Left ventricle myocardium inferior (tissue), 1 donor: Measurements from ENCODE around the gene BACH2. TPM values are rescaled to one million over a fixed set of nuclear protein-coding genes. Genes with fewer than 3 reads are reported as not detected.
A peak's percentile ranks its signal among the peaks of the same experiment; 100 is the strongest.

Source experiments
- DNase-seq: peaks from one replicate; pipeline ENCODE4 v3.0.0-alpha.2; 2020
- H3K27ac ChIP-seq: fragments of 200-600 bp; replicated peaks from 2 replicates; pipeline ENCODE4 v1.8.0; 2021
- H3K27me3 ChIP-seq: fragments of 200-600 bp; 2 replicates; pipeline ENCODE4 v1.8.0; 2021; ENCODE audit warnings: low read depth
- H3K36me3 ChIP-seq: fragments of 200-600 bp; 2 replicates; pipeline ENCODE4 v1.8.0; 2021
- H3K4me1 ChIP-seq: fragments of 200-600 bp; 2 replicates; pipeline ENCODE4 v1.8.0; 2021
- H3K4me3 ChIP-seq: fragments of 200-600 bp; 2 replicates; pipeline ENCODE4 v1.8.0; 2021; ENCODE audit warnings: mild to moderate bottlenecking, moderate library complexity
- H3K9me3 ChIP-seq: fragments of 200-600 bp; replicated peaks from 2 replicates; pipeline ENCODE4 v1.8.0; 2021
- CTCF ChIP-seq: fragments of 200-600 bp; IDR thresholded peaks from 2 replicates; pipeline ENCODE4 v1.8.0; 2021; ENCODE audit warnings: antibody characterized with exemption, mild to moderate bottlenecking, borderline replicate concordance
- intact Hi-C: fragments of 100-400 bp; cut with micrococcal nuclease; formaldehyde crosslinking; loops from one replicate; pipeline ENCODE4 v1.11.0; 2022
- total RNA-seq: library from RNA; stranded (reverse); fragmentation: NEBNext Ultra II Directional; extraction: Animal tissue kit (Norgen Biotek cat#: 25700); gene quantifications from one replicate; pipeline ENCODE4 v1.2.1, GENCODE V29; 2021
- donor health status: DM: no; HTN: yes; CAD: no; lungs with severe emphysema.

Gene BACH2
- total RNA-seq, 1 donor from 2014 or later: 1.5 TPM

GRCh38 chr6:90222724-90223198, 73.9 kb downstream of the BACH2 start:
- Histone ChIP-seq H3K27me3 (no peaks in the 10 kb centered on the region), H3K27ac (no peak overlapping the region), H3K4me3 (no peak overlapping the region), H3K36me3 (no peaks in the 10 kb centered on the region), H3K9me3 (peaks cover 11% of the 10 kb centered on the region), H3K4me1 (peaks cover 22% of the 10 kb centered on the region)
- intact Hi-C loops: no loop called here
- DNase-seq: no peak
- TF ChIP-seq CTCF: no peak

GRCh38 chr6:90222008-90222407, 74.6 kb downstream of the BACH2 start:
- Histone ChIP-seq H3K4me1 (peaks cover 27% of the 10 kb centered on the region), H3K27ac (no peak overlapping the region), H3K36me3 (no peaks in the 10 kb centered on the region), H3K9me3 (peaks cover 11% of the 10 kb centered on the region), H3K27me3 (no peaks in the 10 kb centered on the region), H3K4me3 (no peak overlapping the region)
- TF ChIP-seq CTCF: no peak
- intact Hi-C loops: no loop called here
- no peak for DNase-seq

- intact Hi-C loops: no loop called here
- no peak for DNase-seq
- Histone ChIP-seq H3K4me1 (peaks cover 33% of the 10 kb centered on the region), H3K27me3 (no peaks in the 10 kb centered on the region), H3K9me3 (peaks cover 11% of the 10 kb centered on the region), H3K4me3 (no peak overlapping the region), H3K36me3 (no peaks in the 10 kb centered on the region), H3K27ac (no peak overlapping the region)
- TF ChIP-seq CTCF: no peak
Observed at GRCh38 chr6:90221403-90221802, 75.2 kb downstream of the BACH2 start.

- H3K27me3 ChIP-seq: no peaks in the 10 kb centered on the region
- H3K36me3 ChIP-seq: no peaks in the 10 kb centered on the region
- H3K9me3 ChIP-seq: peaks cover 11% of the 10 kb centered on the region
- TF ChIP-seq CTCF: no peak
- H3K27ac ChIP-seq: no peak overlapping the region
- no peak overlapping the region for H3K4me3 ChIP-seq
- peaks cover 41% of the 10 kb centered on the region for H3K4me1 ChIP-seq
- DNase-seq: no peak
- intact Hi-C loops: no loop called here
Observed at GRCh38 chr6:90220273-90220672, 76.4 kb downstream of the BACH2 start.

GRCh38 chr6:90219209-90219985, 77.2 kb downstream of the BACH2 start:
- Histone ChIP-seq H3K27ac (peak overlapping the region; percentile 95), H3K4me1 (peaks cover 41% of the 10 kb centered on the region), H3K9me3 (peaks cover 11% of the 10 kb centered on the region), H3K4me3 (peak overlapping the region; percentile 56), H3K27me3 (no peaks in the 10 kb centered on the region), H3K36me3 (no peaks in the 10 kb centered on the region)
- no peak for DNase-seq
- intact Hi-C loops: loop anchor here (10.0 kb wide), 1 partner anchor 75 kb away; the partner anchor contains the start of gene BACH2
- no peak for TF ChIP-seq CTCF
